Vein endothelial cell (primary cell): ENCODE results near the gene PLK4. TPM values are rescaled to one million over a fixed set of nuclear protein-coding genes. Genes with fewer than 3 reads are reported as not detected.

Experiments used
- small RNA-seq: library from RNA; depleted of rRNA; stranded (forward); fragments of <200 nt; gene quantifications from one replicate; pipeline ENCODE3, GENCODE V24; 2012
- total RNA-seq: library from RNA; depleted of rRNA; stranded (reverse); fragments of >200 nt; gene quantifications from 2 replicates; pipeline ENCODE4 v1.2.3, GENCODE V29; 2012

Gene PLK4
- 5.2 and 13.3 TPM in 2 replicates for total RNA-seq

DNA sequence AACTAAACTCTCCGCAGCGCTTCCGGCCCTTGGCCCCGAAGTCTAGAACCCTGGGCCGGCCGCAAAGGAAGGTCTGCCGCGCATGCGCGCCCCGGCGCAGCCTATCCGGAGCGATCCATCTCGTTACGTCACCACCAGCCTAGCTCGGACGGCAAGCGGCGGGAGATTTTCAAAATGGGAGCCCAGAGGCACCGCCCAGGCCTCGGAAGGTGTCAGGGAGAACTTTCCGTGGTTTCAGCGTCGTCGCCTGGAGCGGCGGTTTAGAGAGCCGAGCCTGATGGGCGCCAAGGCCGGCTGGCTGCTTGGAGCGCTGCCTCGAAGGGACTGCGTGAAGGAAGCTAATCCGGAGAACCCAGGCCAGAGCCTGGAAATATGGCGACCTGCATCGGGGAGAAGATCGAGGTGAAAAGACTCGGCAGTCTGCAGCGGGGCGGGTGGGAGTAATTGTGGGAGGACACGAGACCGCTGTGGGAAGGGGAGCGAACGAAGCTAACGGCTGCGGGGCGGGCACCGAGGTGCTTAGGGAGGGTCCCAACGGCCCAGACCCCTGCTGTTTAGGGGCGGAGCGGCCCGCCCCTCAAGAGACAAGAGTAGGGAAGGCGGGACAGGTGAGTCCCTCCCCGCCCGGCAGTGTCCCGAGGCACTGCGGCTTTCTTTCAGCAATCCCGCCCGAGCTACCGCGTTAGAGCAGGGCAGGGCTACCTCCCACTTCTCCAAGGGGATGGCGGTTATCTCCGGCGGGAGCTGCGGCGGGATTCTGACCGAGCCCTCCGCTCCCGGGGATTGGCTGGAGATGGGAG, at the start of gene PLK4:
Gene PLK4, plus strand, starts transcription at position 131 of the 800 bp plus-strand sequence. Its CDS starts 242 bp downstream, at position 373.

Small RNA genes lying within 50 kb of the gene (small RNA-seq; reads per million reads assigned to genes)
- gene RNU6-583P, result not detected

Other genes starting within 250 kb of the PLK4 start
- gene INTU, start 247.9 kb upstream of the PLK4 start, total RNA-seq, result 2.6 and 4.6 TPM in 2 replicates
- not detected in 2 replicates for gene SLC25A31, start 150.5 kb upstream of the PLK4 start, total RNA-seq
- gene HSPA4L, start 98.6 kb upstream of the PLK4 start, total RNA-seq, result 7.8 and 14.4 TPM in 2 replicates
- 19.3 and 20.6 TPM in 2 replicates for gene MFSD8, start 84.3 kb downstream of the PLK4 start, total RNA-seq
- 7.5 and 9.2 TPM in 2 replicates for gene ABHD18, start 84.5 kb downstream of the PLK4 start, total RNA-seq
- gene LARP1B, start 180.4 kb downstream of the PLK4 start, total RNA-seq, result 17.3 and 23.6 TPM in 2 replicates